Panc1 (cell line): ENCODE results near the gene PCDHGB7. TPM values are rescaled to one million over a fixed set of nuclear protein-coding genes. Genes with fewer than 3 reads are reported as not detected.
"Not testable (repeated sequence)": the region's sequence is repeated elsewhere in the genome, so short reads cannot be mapped to it uniquely, and the experiment has no call there.

Experiments used
- ATAC-seq: fragments of 200-7000 bp; cut with Tn5 transposase; 2 replicates; pipeline ENCODE4 v1.9.1; 2020; ENCODE audit warnings: mild to moderate bottlenecking, moderate library complexity
- BruUV-seq: library from RNA; stranded (reverse); fragments of 400-500 nt; replicated peaks from 2 replicates; lab custom pipeline; 2021; lab: Mats Ljungman, UMichigan
- CTCF ChIA-PET: fragments of 300-600 bp; sonication (Branson Sonifier 250); formaldehyde crosslinking; loops from one replicate; lab custom pipeline; 2022; ENCODE audit warnings: antibody characterized with exemption; lab: Charles Lee
- POLR2A ChIA-PET: fragments of 300-600 bp; sonication (Branson Sonifier 250); formaldehyde crosslinking; loops from one replicate; lab custom pipeline; 2022; ENCODE audit warnings: antibody characterized with exemption; lab: Charles Lee
- DNase-seq: peaks from one replicate; pipeline ENCODE4 v3.0.0-alpha.2; 2010; ENCODE audit warnings: low read depth, low spot score
- H3K27ac ChIP-seq: 2 replicates; pipeline ENCODE4 v1.5.1; 2011; ENCODE audit warnings: mild to moderate bottlenecking, low read length, inconsistent platforms
- H3K27me3 ChIP-seq: fragments of 200-500 bp; sonication (Bioruptor generic); 2 replicates; pipeline ENCODE4 v1.6.0; 2014; ENCODE audit warnings: low read length, inconsistent platforms; ENCODE audit not compliant: control insufficient read depth, insufficient read depth
- H3K36me3 ChIP-seq: fragments of 200-500 bp; sonication (Bioruptor generic); 2 replicates; pipeline ENCODE4 v1.5.1; 2014; ENCODE audit warnings: inconsistent platforms, mild to moderate bottlenecking, low read length, moderate library complexity; ENCODE audit not compliant: control insufficient read depth, insufficient read depth
- H3K4me1 ChIP-seq: 2 replicates; pipeline ENCODE4 v1.5.1; 2011; ENCODE audit warnings: inconsistent platforms, mild to moderate bottlenecking, low read length, moderate library complexity; ENCODE audit not compliant: control insufficient read depth, insufficient read depth
- H3K4me3 ChIP-seq, 2 experiments: 2 replicates each; pipeline ENCODE4 v1.5.1; 2011 to 2012; ENCODE audit warnings: low read depth in 2 of 2, low read length in 2 of 2, mild to moderate bottlenecking in 2 of 2, inconsistent platforms in 1 of 2, moderate library complexity in 1 of 2
- H3K9me3 ChIP-seq: fragments of 200-500 bp; sonication (Bioruptor generic); 2 replicates; pipeline ENCODE4 v1.5.1; 2014; ENCODE audit warnings: low read depth, mild to moderate bottlenecking, inconsistent platforms, low read length, moderate library complexity; ENCODE audit not compliant: control insufficient read depth, insufficient read depth
- POLR2AphosphoS5 ChIP-seq: IDR thresholded peaks from 2 replicates; pipeline ENCODE4 v1.6.1; 2012; ENCODE audit warnings: mild to moderate bottlenecking, low read depth, low read length, moderate library complexity
- SIN3A ChIP-seq: IDR thresholded peaks from 2 replicates; pipeline ENCODE4 v1.6.1; 2012; ENCODE audit warnings: low read depth, mild to moderate bottlenecking, low read length, moderate library complexity, borderline replicate concordance; ENCODE audit not compliant: insufficient read depth
- TCF7L2 ChIP-seq: IDR thresholded peaks from 2 replicates; pipeline ENCODE4 v1.6.1; 2011; ENCODE audit warnings: mild to moderate bottlenecking, low read depth, low read length, inconsistent platforms
- in situ Hi-C: cut with HindIII; loops from 2 replicates; pipeline ENCODE4 v1.10.0; 2016; ENCODE audit warnings: low sequenced_read_pairs, low pct_unique_long_range_greater_than_20kb
- intact Hi-C: fragments of 100-400 bp; cut with micrococcal nuclease; formaldehyde crosslinking; loops from one replicate; pipeline ENCODE4 v1.10.0; 2022; ENCODE audit not compliant: unreplicated experiment
- total RNA-seq: library from RNA; stranded (reverse); gene quantifications from one replicate; pipeline ENCODE4 v1.2.1, GENCODE V29; 2021; ENCODE audit not compliant: unreplicated experiment
- TF ChIP-seq, protein P1 (sequence below), 2 experiments: IDR thresholded peaks; 2 replicates each; pipeline ENCODE4 v1.6.1; 2011 to 2012; ENCODE audit warnings: low read depth in 2 of 2, control low read depth in 1 of 2, low read length in 1 of 2, mild to moderate bottlenecking in 1 of 2, moderate library complexity in 1 of 2; ENCODE audit not compliant: insufficient read depth in 1 of 2
- TF ChIP-seq, protein P2 (sequence below): fragments of 450-650 bp; IDR thresholded peaks from 2 replicates; pipeline ENCODE4 v1.5.1; 2017; ENCODE audit warnings: mild to moderate bottlenecking

Gene PCDHGB7
- total RNA-seq, 1 experiment from 2014 or later, result 6.7 TPM

DNA sequence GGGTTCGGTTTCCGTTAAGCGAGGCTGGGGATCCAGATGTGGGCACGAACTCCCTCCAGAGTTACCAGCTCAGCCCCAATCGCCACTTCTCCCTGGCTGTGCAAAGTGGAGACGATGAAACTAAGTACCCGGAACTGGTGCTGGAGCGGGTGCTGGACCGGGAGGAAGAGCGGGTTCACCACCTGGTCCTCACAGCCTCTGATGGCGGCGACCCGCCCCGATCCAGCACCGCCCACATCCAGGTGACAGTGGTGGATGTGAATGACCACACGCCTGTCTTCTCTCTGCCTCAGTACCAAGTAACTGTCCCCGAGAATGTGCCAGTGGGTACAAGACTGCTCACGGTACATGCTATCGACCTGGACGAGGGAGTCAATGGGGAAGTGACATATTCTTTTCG, 34.1 kb upstream of the PCDHGB7 start:
- DNase-seq (no peak), ATAC-seq (no peak)
- in situ Hi-C loops (no loop called here), intact Hi-C loops (no loop called here)
- Histone ChIP-seq H3K36me3 (no peaks in the 10 kb centered on the region), H3K9me3 (no peaks in the 10 kb centered on the region), H3K4me3 (no peak overlapping the region; a peak in 1 of 4 replicates), H3K27me3 (0 out of 2 replicates have a peak, but pooled peaks cover 2% of the 10 kb centered on the region), H3K27ac (no peak overlapping the region), H3K4me1 (no peaks in the 10 kb centered on the region)
- ChIA-PET CTCF (no interaction called here), POLR2A (no interaction called here)
- no TSS peak for BruUV-seq
- TF ChIP-seq SIN3A, result no peak

DNA sequence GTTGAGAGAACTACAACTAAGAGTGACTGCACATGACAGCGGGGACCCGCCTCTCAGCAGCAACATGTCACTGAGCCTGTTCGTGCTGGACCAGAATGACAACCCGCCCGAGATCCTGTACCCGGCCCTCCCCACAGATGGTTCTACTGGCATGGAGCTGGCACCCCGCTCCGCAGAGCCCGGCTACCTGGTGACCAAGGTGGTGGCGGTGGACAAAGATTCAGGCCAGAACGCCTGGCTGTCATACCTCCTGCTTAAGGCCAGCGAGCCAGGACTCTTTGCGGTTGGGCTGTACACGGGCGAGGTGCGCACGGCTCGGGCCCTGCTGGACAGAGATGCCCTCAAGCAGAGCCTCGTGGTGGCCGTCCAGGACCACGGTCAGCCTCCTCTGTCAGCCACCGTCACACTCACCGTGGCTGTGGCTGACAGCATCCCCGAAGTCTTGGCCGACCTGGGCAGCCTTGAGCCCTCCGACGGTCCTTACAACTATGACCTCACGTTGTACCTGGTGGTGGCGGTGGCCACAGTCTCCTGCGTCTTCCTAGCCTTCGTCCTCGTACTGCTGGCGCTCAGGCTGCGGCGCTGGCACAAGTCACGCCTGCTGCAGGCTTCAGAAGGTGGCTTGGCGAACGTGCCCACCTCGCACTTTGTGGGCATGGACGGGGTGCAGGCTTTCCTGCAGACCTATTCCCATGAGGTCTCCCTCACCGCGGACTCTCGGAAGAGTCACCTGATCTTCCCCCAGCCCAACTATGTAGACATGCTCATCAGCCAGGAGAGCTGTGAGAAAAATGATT, 32.8 kb upstream of the PCDHGB7 start:
- ChIA-PET POLR2A (no interaction called here), CTCF (no interaction called here)
- intact Hi-C loops (no loop called here), in situ Hi-C loops (no loop called here)
- TF ChIP-seq, protein P1, sequence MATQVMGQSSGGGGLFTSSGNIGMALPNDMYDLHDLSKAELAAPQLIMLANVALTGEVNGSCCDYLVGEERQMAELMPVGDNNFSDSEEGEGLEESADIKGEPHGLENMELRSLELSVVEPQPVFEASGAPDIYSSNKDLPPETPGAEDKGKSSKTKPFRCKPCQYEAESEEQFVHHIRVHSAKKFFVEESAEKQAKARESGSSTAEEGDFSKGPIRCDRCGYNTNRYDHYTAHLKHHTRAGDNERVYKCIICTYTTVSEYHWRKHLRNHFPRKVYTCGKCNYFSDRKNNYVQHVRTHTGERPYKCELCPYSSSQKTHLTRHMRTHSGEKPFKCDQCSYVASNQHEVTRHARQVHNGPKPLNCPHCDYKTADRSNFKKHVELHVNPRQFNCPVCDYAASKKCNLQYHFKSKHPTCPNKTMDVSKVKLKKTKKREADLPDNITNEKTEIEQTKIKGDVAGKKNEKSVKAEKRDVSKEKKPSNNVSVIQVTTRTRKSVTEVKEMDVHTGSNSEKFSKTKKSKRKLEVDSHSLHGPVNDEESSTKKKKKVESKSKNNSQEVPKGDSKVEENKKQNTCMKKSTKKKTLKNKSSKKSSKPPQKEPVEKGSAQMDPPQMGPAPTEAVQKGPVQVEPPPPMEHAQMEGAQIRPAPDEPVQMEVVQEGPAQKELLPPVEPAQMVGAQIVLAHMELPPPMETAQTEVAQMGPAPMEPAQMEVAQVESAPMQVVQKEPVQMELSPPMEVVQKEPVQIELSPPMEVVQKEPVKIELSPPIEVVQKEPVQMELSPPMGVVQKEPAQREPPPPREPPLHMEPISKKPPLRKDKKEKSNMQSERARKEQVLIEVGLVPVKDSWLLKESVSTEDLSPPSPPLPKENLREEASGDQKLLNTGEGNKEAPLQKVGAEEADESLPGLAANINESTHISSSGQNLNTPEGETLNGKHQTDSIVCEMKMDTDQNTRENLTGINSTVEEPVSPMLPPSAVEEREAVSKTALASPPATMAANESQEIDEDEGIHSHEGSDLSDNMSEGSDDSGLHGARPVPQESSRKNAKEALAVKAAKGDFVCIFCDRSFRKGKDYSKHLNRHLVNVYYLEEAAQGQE (IDR thresholded peaks at IDR 0.05; ENCODE audit: insufficient read depth in 1 of 2, low read depth in 2 of 2, low read length in 1 of 2), result no peak
- TF ChIP-seq, protein P2, sequence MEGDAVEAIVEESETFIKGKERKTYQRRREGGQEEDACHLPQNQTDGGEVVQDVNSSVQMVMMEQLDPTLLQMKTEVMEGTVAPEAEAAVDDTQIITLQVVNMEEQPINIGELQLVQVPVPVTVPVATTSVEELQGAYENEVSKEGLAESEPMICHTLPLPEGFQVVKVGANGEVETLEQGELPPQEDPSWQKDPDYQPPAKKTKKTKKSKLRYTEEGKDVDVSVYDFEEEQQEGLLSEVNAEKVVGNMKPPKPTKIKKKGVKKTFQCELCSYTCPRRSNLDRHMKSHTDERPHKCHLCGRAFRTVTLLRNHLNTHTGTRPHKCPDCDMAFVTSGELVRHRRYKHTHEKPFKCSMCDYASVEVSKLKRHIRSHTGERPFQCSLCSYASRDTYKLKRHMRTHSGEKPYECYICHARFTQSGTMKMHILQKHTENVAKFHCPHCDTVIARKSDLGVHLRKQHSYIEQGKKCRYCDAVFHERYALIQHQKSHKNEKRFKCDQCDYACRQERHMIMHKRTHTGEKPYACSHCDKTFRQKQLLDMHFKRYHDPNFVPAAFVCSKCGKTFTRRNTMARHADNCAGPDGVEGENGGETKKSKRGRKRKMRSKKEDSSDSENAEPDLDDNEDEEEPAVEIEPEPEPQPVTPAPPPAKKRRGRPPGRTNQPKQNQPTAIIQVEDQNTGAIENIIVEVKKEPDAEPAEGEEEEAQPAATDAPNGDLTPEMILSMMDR, result no peak
- no peak for TF ChIP-seq SIN3A
- no peak for TF ChIP-seq TCF7L2
- TF ChIP-seq POLR2AphosphoS5, result no peak
- Histone ChIP-seq H3K4me1 (no peaks in the 10 kb centered on the region), H3K36me3 (no peaks in the 10 kb centered on the region), H3K27me3 (no peaks in the 10 kb centered on the region), H3K27ac (no peak overlapping the region), H3K4me3 (no peak overlapping the region), H3K9me3 (no peaks in the 10 kb centered on the region)
- no peak for DNase-seq
- no peak for ATAC-seq
- no TSS peak for BruUV-seq

DNA sequence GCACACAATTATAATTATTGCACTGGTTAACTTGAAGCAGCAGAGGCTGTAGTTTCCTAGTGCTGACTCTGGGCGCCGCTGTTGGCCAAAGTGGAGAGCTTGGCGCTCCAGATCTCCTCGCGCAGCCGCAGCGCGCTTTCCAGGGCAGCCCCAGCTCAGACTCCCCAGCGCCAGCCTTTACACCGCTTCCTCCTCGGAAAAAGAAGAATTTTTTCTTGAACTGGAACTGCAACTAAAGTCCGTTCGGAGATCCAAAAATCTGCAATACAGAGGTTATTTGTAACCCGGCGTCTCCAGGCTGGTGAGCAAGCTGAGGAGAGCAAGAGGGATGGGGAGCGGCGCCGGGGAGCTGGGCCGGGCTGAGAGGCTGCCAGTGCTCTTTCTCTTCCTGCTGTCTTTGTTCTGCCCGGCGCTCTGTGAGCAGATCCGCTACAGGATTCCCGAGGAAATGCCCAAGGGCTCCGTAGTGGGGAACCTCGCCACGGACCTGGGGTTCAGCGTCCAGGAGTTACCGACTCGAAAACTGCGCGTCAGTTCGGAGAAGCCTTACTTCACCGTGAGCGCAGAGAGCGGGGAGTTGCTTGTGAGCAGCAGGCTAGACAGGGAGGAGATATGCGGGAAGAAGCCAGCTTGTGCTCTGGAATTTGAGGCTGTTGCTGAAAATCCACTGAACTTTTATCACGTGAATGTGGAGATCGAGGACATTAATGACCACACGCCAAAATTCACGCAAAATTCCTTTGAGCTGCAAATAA, 29.7 kb upstream of the PCDHGB7 start, which contains the start of gene PCDHGB4:
TSS of gene PCDHGB4 (plus strand) at position 142 of the 755 bp plus-strand sequence. CDS start at position 329, 187 bp downstream.
- in situ Hi-C loops, DNase-seq, H3K36me3 ChIP-seq, intact Hi-C loops, POLR2A ChIA-PET, H3K27me3 ChIP-seq, H3K4me3 ChIP-seq, ATAC-seq, H3K4me1 ChIP-seq, H3K9me3 ChIP-seq, CTCF ChIA-PET, H3K27ac ChIP-seq, BruUV-seq: not testable (repeated sequence)
